Stimulated activated CD4-positive, alpha-beta T cell treated with anti-CD3 and anti-CD28 coated beads, Interleukin-4, amount 100 ng/mL, for 1 hour (primary cell): ENCODE data around the gene TKFC.
"Not testable (repeated sequence)": the region's sequence is repeated elsewhere in the genome, so short reads cannot be mapped to it uniquely, and the experiment has no call there.

Experiments
- DNase-seq: peaks from one replicate; pipeline ENCODE4 v3.0.0-alpha.2; 2020

The TKFC gene

GRCh38 chr11:61369372-61370348 is 36.6 kb downstream of the TKFC start:
- DNase-seq, result no peak

DNA sequence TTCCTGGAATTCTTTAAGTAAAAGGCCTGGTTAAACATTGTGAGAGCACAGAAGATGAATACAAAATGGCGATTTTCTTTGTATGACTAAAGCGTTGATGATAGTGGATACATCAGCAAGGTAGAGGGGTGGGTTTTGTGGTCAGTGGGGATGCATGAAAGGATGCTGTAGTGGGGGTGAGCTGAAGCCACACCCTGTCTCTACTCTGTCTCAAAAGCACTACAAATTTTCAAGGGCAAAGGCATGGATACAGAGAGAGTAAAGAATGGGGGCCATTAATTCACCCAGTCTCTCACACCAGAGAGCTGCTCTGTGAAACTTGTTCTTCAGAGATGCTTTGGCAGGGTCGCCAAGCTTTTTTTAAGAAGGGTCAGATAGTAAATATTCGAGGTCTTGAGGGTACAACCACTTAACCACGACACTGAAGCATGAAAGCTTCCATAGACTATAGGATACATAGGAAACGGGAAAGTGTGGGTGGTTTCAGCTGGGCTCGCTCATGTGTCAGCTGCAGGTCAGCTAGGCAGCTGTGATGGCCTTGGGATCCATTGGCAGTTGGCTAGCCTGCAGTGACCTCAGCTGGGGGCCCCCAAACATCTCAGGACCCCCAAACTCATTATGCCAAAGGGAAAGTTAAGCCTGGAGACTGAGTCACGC is 37.4 kb downstream of the TKFC start:
- no peak for DNase-seq

DNA sequence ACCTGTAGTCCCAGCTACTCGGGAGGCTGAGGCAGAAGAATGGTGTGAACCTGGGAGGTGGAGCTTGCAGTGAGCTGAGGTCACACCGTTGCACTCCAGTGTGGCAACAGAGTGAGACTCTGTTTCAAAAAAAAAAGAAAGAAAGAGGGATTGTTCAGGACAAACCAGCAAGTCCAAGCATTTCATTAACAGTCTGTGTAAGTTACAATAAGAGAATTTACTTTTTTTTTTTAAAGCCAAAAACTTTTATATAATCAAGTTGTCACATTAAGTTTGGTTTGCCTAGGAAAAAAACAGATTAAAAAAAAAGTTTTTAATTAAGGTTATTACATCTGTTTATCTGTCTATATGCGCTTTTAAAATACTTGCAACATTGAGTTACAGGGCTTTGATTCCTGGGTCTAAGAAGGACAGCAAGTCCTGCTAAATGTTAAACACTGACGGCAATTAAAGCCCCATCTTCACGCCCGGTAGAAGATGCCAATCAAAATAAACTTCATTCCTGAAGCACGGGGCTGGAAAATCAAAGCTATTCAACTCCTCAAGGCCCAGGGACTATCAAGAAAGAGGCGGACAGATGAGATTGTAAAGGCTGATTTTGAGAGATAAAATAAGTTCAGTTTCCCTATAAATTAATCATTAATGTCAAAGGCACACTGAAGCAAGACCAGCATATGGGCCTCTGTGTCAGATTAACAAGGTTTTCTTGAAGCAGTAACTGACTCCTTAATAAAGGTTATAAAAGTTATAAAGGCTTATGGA is 39.8 kb downstream of the TKFC start:
- no peak for DNase-seq

GRCh38 chr11:61375761-61376108 is 42.7 kb downstream of the TKFC start:
- DNase-seq, result no peak

GRCh38 chr11:61377461-61378160 is 44.6 kb downstream of the TKFC start:
- DNase-seq, result no peak

DNA sequence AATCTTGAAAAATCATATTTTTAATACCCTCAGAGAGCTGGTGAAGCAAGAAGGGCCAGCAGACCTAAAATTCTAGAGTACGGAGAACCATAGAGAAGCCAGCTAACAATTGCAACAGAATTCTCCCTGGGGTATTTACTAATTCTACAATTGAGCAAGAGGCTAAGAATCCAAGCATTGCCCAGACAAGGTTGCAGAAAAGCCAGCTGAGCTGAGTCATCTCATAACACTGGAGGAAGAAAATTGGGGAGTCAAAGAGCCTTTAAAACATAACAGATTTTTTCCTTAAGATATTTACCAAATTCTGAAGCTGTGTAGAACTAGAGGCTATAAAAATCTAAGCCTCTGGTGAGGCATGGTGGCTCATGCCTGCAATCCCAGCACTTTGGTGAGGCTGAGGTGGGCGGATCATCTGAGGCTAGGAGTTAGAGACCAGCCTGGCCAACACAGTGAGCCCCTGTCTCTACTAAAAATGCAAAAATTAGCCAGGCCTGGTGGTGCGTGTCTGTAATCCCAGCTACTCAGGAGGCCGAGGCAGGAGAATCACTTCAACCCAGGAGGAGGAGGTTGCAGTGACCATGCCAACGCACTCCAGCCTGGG is 45.8 kb downstream of the TKFC start:
- DNase-seq, result no peak

GRCh38 chr11:61380884-61381283 is 47.9 kb downstream of the TKFC start:
- DNase-seq, result no peak

- DNase-seq, result not testable (repeated sequence)
These were observed 50.8 kb downstream of the TKFC start for GRCh38 chr11:61383859-61384258.

- no peak for DNase-seq
These were observed 51.5 kb downstream of the TKFC start for GRCh38 chr11:61384271-61385242.

GRCh38 chr11:61390161-61390560 is 57.1 kb downstream of the TKFC start:
- no peak for DNase-seq

- peak; percentile 11 for DNase-seq
These were observed 60.1 kb downstream of the TKFC start for GRCh38 chr11:61392981-61393595.
